ENCODE measurements around the gene CDH23. TPM values are rescaled to one million over a fixed set of nuclear protein-coding genes. Genes with fewer than 3 reads are reported as not detected.
A peak's percentile ranks its signal among the peaks of the same experiment; 100 is the strongest.

Gene CDH23
- total RNA-seq, 2 experiments from 2014 or later, result 3.7 to 5.3 TPM

DNA sequence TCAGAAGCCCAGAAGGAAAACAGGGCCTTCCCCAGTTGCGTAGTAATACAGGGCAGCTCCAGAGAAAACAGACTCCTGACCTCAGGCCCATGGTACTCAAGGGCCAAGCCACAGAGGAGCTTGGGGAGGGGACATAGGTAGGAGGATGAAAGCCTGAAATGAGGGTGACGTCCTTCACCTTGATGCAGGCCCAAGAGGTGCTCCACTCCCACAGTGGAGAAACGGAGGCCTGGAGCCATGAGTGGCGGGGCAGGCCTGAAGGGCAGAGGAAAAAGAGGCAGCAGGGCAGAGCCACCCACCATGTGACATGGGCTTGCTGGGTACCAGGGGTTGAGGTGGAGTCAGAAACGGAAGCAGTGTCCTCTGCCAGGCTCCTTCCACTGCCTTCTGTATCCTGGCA is 239.9 kb downstream of the CDH23 start:
- Mint-ChIP-seq H3K27ac (no peak overlapping the region), H3K9me3 (no peaks in the 10 kb centered on the region), H3K4me1 (peaks cover 5% of the 10 kb centered on the region), H3K4me3 (no peak overlapping the region), H3K36me3 (no peaks in the 10 kb centered on the region), H3K27me3 (peaks cover 15% of the 10 kb centered on the region)
- POLR2A ChIA-PET, result no interaction called here
- ATAC-seq (ENCODE audit: low read depth) (no peak), DNase-seq (no peak)

DNA sequence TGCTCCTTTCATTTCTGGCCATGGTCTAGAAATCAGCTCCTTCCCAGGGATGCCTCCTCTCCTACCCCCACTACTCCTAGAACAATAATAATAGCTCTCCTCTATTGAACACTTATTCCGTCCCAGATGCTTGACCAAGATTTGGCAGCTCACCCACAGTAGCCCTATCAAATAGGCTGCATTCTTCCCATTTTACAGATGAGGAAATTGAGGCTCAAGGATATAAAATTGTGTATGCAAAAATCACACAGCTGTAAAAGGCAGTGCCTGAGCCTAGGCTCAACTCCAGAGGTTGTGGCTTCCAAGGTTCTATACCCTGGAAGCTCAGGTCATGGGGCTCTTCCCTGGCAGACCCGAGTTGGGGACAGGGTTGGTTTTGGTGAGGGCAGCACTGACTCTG is 240.6 kb downstream of the CDH23 start:
- peaks cover 5% of the 10 kb centered on the region for H3K4me1 Mint-ChIP-seq
- POLR2A ChIA-PET, result no interaction called here
- ATAC-seq (ENCODE audit: low read depth) (no peak), DNase-seq (no peak)
- H3K36me3 Mint-ChIP-seq, result no peaks in the 10 kb centered on the region
- no peaks in the 10 kb centered on the region for H3K9me3 Mint-ChIP-seq
- H3K27me3 Mint-ChIP-seq, result peaks cover 15% of the 10 kb centered on the region
- H3K27ac Mint-ChIP-seq, result no peak overlapping the region
- H3K4me3 Mint-ChIP-seq, result no peak overlapping the region

DNA sequence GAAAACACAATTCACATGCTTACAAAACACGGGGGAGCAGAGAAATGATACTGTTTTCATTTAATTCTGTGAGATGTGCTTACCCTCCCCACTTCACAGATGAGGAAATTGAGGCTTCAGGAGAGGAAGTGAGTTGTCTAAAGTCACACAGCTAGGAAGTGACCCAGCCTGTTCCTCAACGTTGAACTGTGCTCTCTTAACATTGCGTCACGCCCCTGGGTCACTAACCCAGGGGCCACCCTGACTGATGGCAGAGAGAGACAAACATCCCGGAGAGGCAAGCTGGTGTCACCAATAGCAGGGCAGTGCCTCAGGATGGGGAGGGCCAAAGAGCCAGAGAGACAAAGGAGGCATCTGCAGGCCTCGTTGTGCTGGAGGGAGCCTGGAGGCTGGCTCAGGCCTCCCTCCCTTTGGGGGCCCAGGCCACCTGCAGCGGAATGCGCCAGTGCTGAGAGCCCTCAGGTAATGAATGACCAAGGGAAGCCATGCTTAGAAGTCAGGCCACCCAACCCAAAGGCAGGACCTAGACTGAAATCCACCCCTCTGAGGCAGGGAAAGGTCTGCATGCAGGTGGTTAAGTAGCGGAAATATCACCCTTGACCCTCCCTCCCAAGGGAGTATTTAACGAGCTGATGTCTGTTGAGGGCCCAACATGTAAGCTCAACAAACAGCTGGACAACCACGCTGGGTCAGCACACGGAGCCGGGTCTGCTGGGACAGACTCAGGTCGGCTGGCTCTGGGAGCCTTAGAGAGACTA is 241.5 kb downstream of the CDH23 start:
- Mint-ChIP-seq H3K4me3 (no peak overlapping the region), H3K4me1 (peaks cover 5% of the 10 kb centered on the region), H3K27ac (peak overlapping the region; percentile 55), H3K36me3 (no peaks in the 10 kb centered on the region), H3K27me3 (peaks cover 12% of the 10 kb centered on the region), H3K9me3 (no peaks in the 10 kb centered on the region)
- ATAC-seq (ENCODE audit: low read depth) (no peak), DNase-seq (no peak)
- POLR2A ChIA-PET, result no interaction called here

DNA sequence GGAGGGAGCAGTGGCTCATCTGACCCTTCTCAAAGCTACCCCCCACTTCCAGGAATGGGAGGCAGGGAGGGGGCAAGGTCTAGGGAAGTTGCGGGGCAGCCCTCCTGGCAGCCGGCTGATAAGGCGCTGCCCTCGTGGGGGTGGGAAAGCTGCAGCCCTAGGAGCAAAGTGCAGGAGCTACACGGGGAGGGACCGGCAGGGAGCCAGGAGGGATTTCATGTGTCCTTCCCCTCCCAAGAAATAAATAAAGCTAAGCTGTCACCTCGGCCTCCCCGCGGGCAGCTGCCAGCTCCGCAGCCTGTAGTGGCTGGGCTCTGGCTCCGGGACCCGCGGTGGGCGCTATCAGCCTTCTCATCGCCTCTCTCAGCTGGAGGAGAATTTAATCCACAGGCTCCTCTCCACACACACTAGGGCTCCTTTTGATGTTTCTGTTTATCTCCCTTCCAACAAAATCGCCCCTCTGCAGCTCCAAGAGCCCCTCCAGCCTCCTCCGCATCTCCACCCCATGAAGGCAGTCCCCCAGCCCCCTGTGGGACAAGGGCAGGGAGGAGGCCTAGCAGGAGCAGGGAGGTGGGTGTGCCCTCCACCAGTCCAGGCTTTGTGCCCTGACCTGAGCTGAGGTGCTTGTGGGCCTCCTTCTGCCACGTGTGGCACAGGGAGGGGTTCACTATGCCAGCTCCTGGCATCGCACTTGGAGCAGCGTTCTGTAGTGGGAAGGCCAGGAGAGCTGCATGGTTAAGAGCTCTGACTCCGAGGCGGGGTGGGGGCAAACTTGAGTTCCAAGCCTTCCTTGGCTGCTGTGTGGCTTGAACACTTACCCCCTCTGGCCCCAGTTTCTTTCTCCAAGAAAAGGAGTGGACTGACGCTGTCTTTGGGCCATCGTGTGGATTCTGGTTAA is 242.4 kb downstream of the CDH23 start:
- Mint-ChIP-seq H3K27me3 (peaks cover 12% of the 10 kb centered on the region), H3K9me3 (no peaks in the 10 kb centered on the region), H3K36me3 (no peaks in the 10 kb centered on the region), H3K27ac (no peak overlapping the region), H3K4me3 (no peak overlapping the region), H3K4me1 (peaks cover 5% of the 10 kb centered on the region)
- no peak for ATAC-seq (ENCODE audit: low read depth)
- POLR2A ChIA-PET, result no interaction called here
- no peak for DNase-seq

DNA sequence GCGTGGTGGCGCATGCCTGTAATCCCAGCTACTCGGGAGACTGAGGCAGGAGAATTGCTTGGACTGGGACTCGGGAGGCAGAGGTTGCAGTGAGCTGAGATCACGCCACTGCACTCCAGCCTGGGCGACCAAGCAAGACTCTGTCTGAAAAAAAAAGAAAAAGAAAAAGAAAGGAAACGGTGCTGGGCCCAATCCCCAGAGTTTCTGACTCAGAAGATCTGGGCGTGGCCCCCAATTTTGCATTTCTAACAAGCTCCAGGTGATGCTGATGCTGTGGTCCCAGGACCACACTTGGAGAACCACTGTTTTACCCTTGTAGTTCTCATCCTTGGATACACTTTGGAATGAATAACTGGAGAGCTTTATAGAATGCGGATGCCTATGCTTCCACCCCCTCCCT is 243.9 kb downstream of the CDH23 start:
- no peaks in the 10 kb centered on the region for H3K27me3 Mint-ChIP-seq
- POLR2A ChIA-PET, result no interaction called here
- no peak for ATAC-seq (ENCODE audit: low read depth)
- H3K4me1 Mint-ChIP-seq, result peaks cover 5% of the 10 kb centered on the region
- H3K36me3 Mint-ChIP-seq, result no peaks in the 10 kb centered on the region
- no peak overlapping the region for H3K27ac Mint-ChIP-seq
- DNase-seq, result no peak
- H3K4me3 Mint-ChIP-seq, result no peak overlapping the region
- no peaks in the 10 kb centered on the region for H3K9me3 Mint-ChIP-seq

DNA sequence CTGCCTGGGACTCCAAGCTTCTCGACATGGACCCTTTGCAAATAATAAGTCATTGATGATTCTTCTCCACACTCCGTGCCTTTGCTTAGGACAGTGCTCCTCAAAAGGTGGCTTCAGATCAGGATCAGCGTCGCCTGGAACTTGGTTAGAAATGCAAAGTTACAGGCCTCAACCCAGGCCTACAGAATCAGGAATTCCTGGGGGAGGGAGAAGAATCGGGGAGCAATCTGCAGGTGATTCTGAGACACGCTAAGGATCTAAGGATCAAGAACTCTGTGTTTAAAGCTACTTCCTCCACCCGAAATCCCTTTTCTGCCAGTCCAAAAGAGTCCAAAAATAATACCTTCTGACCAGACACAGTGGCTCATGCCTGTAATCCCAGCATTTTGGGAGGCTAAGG is 244.7 kb downstream of the CDH23 start:
- Mint-ChIP-seq H3K4me1 (peaks cover 5% of the 10 kb centered on the region), H3K27ac (no peak overlapping the region), H3K9me3 (no peaks in the 10 kb centered on the region), H3K27me3 (no peaks in the 10 kb centered on the region), H3K4me3 (no peak overlapping the region), H3K36me3 (no peaks in the 10 kb centered on the region)
- POLR2A ChIA-PET, result interaction anchor here (0.7 kb wide), 1 partner anchor 28 kb away, joined by 4 read pairs; no protein-coding TSS in a partner anchor
- DNase-seq (no peak), ATAC-seq (ENCODE audit: low read depth) (no peak)

DNA sequence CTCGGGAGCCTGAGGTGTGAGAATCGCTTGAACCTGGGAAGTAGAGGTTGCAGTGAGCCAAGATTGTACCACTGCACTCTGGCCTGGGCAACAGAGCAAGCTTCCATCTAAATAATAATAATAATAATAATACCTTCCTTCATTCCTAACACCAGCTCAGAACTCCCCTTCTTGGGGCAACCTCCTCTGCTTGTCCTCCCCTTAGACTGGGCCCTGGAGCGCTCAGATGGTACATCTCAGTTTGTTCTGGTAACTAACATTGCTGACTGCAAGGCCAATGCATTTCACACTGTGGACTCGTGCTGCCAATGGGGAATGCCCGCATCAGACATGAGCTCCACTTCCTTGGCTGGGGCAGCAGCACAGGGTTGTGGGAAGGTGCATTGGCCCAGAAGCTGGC is 245.3 kb downstream of the CDH23 start:
- H3K4me3 Mint-ChIP-seq, result no peak overlapping the region
- H3K27me3 Mint-ChIP-seq, result no peaks in the 10 kb centered on the region
- H3K27ac Mint-ChIP-seq, result no peak overlapping the region
- no peaks in the 10 kb centered on the region for H3K36me3 Mint-ChIP-seq
- H3K9me3 Mint-ChIP-seq, result no peaks in the 10 kb centered on the region
- H3K4me1 Mint-ChIP-seq, result peaks cover 5% of the 10 kb centered on the region
- ATAC-seq (ENCODE audit: low read depth) (no peak), DNase-seq (no peak)
- POLR2A ChIA-PET, result interaction anchor here (0.7 kb wide), 1 partner anchor 29 kb away, joined by 4 read pairs; no protein-coding TSS in a partner anchor

DNA sequence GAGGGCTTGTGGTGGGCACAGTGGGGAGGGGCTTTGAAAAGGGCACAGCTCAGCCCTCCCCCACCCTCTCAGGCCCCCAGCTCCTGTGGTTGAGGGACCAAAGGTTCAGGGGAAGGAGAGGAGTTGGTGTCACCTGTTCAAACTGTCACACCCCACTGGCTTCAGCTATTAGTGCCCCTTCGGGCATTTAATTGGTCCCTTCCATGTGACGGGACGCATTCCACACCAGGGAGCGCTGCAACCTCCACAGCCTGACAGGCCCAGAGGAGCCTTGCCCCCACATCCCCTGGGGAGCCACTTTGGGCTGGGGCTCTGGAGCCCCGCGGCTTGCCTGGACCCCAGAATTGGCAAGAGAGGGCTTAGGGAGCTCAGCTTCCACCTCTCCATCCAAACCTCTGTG is 247.2 kb downstream of the CDH23 start:
- DNase-seq, result no peak
- Mint-ChIP-seq H3K27me3 (no peaks in the 10 kb centered on the region), H3K9me3 (no peaks in the 10 kb centered on the region), H3K27ac (no peak overlapping the region), H3K4me1 (no peaks in the 10 kb centered on the region), H3K36me3 (no peaks in the 10 kb centered on the region), H3K4me3 (no peak overlapping the region)
- ATAC-seq (ENCODE audit: low read depth), result no peak
- POLR2A ChIA-PET, result no interaction called here

DNA sequence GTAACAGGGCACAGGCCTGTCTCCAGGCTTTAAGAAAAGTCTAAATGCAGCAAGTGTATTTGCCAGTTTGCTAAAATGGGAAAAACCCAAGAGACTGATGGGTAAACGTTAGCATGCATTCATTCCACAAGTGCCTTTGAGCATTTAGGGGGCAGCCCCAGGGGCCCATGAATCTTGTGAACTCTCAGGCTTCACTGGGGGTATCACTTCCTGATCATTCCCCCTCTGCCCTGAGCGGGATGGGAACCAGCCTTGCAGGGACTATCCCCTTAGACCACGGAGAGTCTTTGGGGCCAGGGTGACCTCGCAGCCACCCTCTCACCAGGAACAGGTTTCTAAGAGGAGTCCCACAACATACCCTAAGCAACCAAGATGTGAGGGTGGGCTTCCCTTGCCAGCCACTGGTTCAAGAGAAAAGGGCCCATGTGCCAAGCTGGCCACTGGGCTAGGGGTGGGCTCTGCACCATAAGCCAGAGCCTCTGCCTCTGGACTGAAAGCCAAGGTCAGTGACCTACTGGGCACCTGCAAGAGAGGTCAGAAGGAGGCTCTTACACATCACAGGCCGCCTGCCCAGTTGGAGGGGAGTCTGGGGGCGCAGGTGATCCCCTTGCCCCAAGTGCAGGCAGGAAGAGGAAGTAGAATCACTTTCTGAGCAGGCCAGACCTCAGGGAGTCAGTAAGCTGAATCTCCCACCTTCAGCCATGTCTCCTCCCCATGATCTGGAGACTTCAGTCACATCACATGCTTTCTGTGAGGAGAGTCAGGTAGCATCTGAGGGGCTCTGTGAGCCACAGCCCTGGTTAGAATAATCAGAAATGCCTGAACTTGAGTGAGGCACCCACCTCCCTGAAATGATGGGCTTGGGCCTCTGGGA is 247.8 kb downstream of the CDH23 start:
- POLR2A ChIA-PET, result no interaction called here
- H3K4me3 Mint-ChIP-seq, result no peak overlapping the region
- peaks cover 2% of the 10 kb centered on the region for H3K4me1 Mint-ChIP-seq
- H3K27me3 Mint-ChIP-seq, result no peaks in the 10 kb centered on the region
- ATAC-seq (ENCODE audit: low read depth), result no peak
- no peaks in the 10 kb centered on the region for H3K36me3 Mint-ChIP-seq
- H3K27ac Mint-ChIP-seq, result no peak overlapping the region
- H3K9me3 Mint-ChIP-seq, result no peaks in the 10 kb centered on the region
- DNase-seq, result no peak

DNA sequence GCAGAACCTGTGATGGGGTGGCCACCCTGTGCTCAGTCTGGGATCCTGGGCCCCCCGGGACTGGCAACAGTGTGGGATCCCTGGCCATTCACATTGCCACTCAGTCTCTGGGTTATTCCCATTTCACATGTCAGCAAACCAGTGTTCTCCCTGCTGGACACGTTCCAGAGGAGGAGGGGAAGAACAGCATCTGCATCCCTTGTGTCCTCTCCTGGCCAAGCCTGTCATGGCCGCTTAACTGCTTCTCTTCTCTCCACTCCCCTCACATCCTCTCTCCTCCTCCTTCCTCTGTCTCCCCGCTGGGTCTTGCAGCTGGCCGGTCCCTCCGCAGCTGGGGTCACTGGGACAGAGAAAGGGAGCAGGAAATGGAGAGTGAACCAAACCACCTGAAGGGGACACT is 248.5 kb downstream of the CDH23 start:
- no peak for ATAC-seq (ENCODE audit: low read depth)

DNA sequence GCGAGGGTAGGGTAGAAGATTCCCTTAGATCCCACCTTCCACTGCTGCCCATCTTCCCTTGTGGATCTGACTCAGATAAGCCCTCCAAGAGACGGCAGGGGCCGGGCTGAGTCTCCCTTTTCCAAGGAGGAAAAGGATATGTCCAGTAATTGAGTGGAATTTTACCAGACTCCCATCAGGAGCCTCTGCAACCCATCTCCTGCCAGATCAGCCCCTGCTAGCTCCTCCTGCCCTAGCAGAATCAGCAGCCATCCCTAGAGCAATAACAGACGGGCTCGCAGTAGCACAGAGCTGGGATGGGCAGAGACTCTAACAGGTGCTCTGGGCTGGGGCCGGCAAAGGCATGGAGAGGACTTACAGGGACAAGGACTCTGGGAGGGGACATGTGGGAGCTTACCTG is 249.3 kb downstream of the CDH23 start:
- Mint-ChIP-seq H3K27me3 (no peaks in the 10 kb centered on the region), H3K9me3 (no peaks in the 10 kb centered on the region), H3K27ac (no peak overlapping the region), H3K4me3 (no peak overlapping the region), H3K4me1 (peaks cover 2% of the 10 kb centered on the region), H3K36me3 (no peaks in the 10 kb centered on the region)
- POLR2A ChIA-PET, result no interaction called here
- no peak for ATAC-seq (ENCODE audit: low read depth)
- DNase-seq, result no peak

More for the DNA sequence above, 248.5 kb downstream of the CDH23 start:
- no peaks in the 10 kb centered on the region for H3K9me3 Mint-ChIP-seq
- no peak overlapping the region for H3K27ac Mint-ChIP-seq
- H3K27me3 Mint-ChIP-seq, result no peaks in the 10 kb centered on the region
- H3K4me3 Mint-ChIP-seq, result no peak overlapping the region
- DNase-seq, result no peak
- POLR2A ChIA-PET, result no interaction called here
- peaks cover 2% of the 10 kb centered on the region for H3K4me1 Mint-ChIP-seq
- H3K36me3 Mint-ChIP-seq, result no peaks in the 10 kb centered on the region

DNA sequence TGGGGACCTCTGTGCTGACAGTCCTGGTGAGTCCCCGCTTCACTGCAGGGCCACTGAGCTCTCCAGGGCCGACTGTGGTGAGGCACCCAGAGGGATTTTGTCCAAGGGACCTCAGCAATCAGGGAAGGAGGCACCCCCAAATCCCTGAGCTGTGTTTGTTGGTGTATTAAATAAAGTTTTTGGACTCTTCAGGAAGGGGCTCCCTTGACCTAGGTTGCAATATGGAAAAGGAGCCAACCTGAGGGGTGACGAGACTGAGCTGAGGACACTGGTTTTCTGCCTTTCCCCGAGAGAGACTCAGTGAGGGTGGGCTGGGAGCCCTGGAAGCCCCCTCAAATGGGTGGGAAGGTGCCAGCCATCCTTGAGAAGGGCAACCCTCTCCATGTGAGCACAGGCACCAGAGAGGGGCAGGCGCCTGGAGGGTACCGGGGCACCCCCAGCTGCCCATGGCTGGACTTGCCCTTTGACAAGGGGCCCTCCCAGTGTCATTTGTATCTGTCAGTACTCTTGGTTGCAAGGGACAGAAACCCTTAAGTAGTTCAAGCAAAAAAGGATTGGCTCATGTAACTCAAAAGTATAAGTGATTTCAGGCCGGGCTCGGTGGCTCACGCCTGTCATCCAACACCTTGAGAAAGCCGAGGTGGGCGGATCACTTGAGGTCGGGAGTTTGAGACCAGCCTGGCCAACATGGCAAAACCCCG is 250.0 kb downstream of the CDH23 start:
- Mint-ChIP-seq H3K27me3 (no peaks in the 10 kb centered on the region), H3K36me3 (no peaks in the 10 kb centered on the region), H3K27ac (no peak overlapping the region), H3K4me3 (no peak overlapping the region), H3K9me3 (no peaks in the 10 kb centered on the region), H3K4me1 (peaks cover 2% of the 10 kb centered on the region)
- ATAC-seq (ENCODE audit: low read depth) (no peak), DNase-seq (no peak)
- POLR2A ChIA-PET, result no interaction called here

All from activated naive CD8-positive, alpha-beta T cell treated with anti-CD3 and anti-CD28 coated beads, Interleukin-2, amount 10 ng/mL, durations not matched to agents 7 days and 5 days (primary cell).